Left lung (tissue), 10 donors: ENCODE results near the gene IL13. TPM values are rescaled to one million over a fixed set of nuclear protein-coding genes. Genes with fewer than 3 reads are reported as not detected.

Experiments
- ATAC-seq: fragments of 200-7000 bp; cut with Tn5 transposase; one replicate; pipeline ENCODE4 v1.9.1; 2020; ENCODE audit warnings: moderate library complexity
- DNase-seq, 4 donors: peaks; one replicate each; pipeline ENCODE4 v3.0.0-alpha.2; 2013 to 2020
- H3K27ac ChIP-seq, 2 donors: fragments of 200-600 bp; sonication (generic) in 1 of 2; one replicate each; pipeline versions ENCODE4 v1.5.0 to v1.8.0; 2020 to 2021
- H3K27me3 ChIP-seq, 2 donors: fragments of 200-600 bp; sonication (generic) in 1 of 2; one replicate each; pipeline versions ENCODE4 v1.5.0 to v1.8.0; 2020 to 2021
- H3K36me3 ChIP-seq, 2 donors: fragments of 200-600 bp; sonication (generic) in 1 of 2; one replicate each; pipeline versions ENCODE4 v1.5.0 to v1.8.0; 2020 to 2021
- H3K4me1 ChIP-seq, 2 donors: fragments of 200-600 bp; one replicate each; pipeline ENCODE4 v1.8.0; 2021
- H3K4me3 ChIP-seq, 2 donors: fragments of 200-600 bp; sonication (generic) in 1 of 2; one replicate each; pipeline versions ENCODE4 v1.5.0 to v1.8.0; 2020 to 2021; ENCODE audit warnings: mild to moderate bottlenecking in 1 of 2
- H3K9me3 ChIP-seq, 2 donors: fragments of 200-600 bp; sonication (generic) in 1 of 2; one replicate each; pipeline versions ENCODE4 v1.5.0 to v1.8.0; 2020 to 2021
- CTCF ChIP-seq, 2 donors: fragments of 200-600 bp; sonication (generic) in 1 of 2; IDR thresholded peaks; one replicate each; pipeline versions ENCODE4 v1.5.0 to v1.8.0; 2021; ENCODE audit warnings: antibody characterized with exemption in 2 of 2
- intact Hi-C, 2 donors: fragments of 100-400 bp; cut with DNase I; formaldehyde crosslinking; loops; one replicate each; pipeline versions ENCODE4 v1.11.2 to v1.14.2; 2022
- polyA plus RNA-seq, 6 donors: library from polyadenylated mRNA; unstranded; fragments of 120-200 nt; gene quantifications; one replicate each; pipeline ENCODE4 v1.2.1, GENCODE V29; 2013; ENCODE audit not compliant: insufficient read length in 6 of 6
- total RNA-seq, 2 donors: library from RNA; stranded (reverse); fragmentation: NEBNext Ultra II Directional; extraction: Animal tissue kit (Norgen Biotek cat#: 25700); gene quantifications; one replicate each; pipeline ENCODE4 v1.2.1, GENCODE V29; 2021
- donor health status: DM: no; HTN: yes; CAD: no.
- donor health status: DM: no; HTN: no; CAD: no.

IL13 gene
- total and polyA plus RNA-seq, 8 donors: 0.15 to 0.16 TPM; not detected in 6

- TF ChIP-seq CTCF (IDR thresholded peaks at IDR 0.05): no peak
- Histone ChIP-seq H3K27ac (no peak overlapping the region), H3K27me3 (no peaks in the 10 kb centered on the region), H3K4me3 (no peak overlapping the region), H3K4me1 (no peaks in the 10 kb centered on the region), H3K36me3 (no peaks in the 10 kb centered on the region), H3K9me3 (no peaks in the 10 kb centered on the region)
- intact Hi-C loops: no loop called here
- no peak for DNase-seq
- no peak for ATAC-seq
Measured at GRCh38 chr5:132664696-132665209, 6.8 kb downstream of the IL13 start.

- Histone ChIP-seq H3K27ac (no peak overlapping the region), H3K4me3 (no peak overlapping the region), H3K4me1 (no peaks in the 10 kb centered on the region), H3K36me3 (no peaks in the 10 kb centered on the region), H3K9me3 (no peaks in the 10 kb centered on the region), H3K27me3 (no peaks in the 10 kb centered on the region)
- no peak for ATAC-seq
- intact Hi-C loops: no loop called here
- no peak for DNase-seq
- TF ChIP-seq CTCF (IDR thresholded peaks at IDR 0.05): no peak
Measured at GRCh38 chr5:132665574-132666080, 7.7 kb downstream of the IL13 start.

- intact Hi-C loops: no loop called here
- ATAC-seq (no peak), DNase-seq (no peak)
- Histone ChIP-seq H3K4me1 (no peaks in the 10 kb centered on the region), H3K4me3 (no peak overlapping the region), H3K27ac (no peak overlapping the region), H3K36me3 (no peaks in the 10 kb centered on the region), H3K27me3 (no peaks in the 10 kb centered on the region), H3K9me3 (no peaks in the 10 kb centered on the region)
- no peak for TF ChIP-seq CTCF (IDR thresholded peaks at IDR 0.05)
Measured at GRCh38 chr5:132666310-132667123, 8.5 kb downstream of the IL13 start.

GRCh38 chr5:132667309-132667708 is 9.3 kb downstream of the IL13 start:
- Histone ChIP-seq H3K27ac (no peak overlapping the region), H3K27me3 (no peaks in the 10 kb centered on the region), H3K9me3 (no peaks in the 10 kb centered on the region), H3K36me3 (no peaks in the 10 kb centered on the region), H3K4me3 (no peak overlapping the region), H3K4me1 (no peaks in the 10 kb centered on the region)
- intact Hi-C loops: no loop called here
- no peak for DNase-seq
- no peak for ATAC-seq
- TF ChIP-seq CTCF (IDR thresholded peaks at IDR 0.05): no peak
